HL-60 (cell line): ENCODE measurements around the gene COLEC11.
"Not testable (repeated sequence)": the region's sequence is repeated elsewhere in the genome, so short reads cannot be mapped to it uniquely, and the experiment has no call there.

Source experiments
- DNase-seq, 2 experiments: peaks; one replicate each; pipeline ENCODE4 v3.0.0-alpha.2; 2010 to 2020; ENCODE audit warnings: low read depth in 1 of 2, low spot score in 1 of 2
- H3K27ac ChIP-seq: fragments of 250-450 bp; sonication (Bioruptor Pico); replicated peaks from 2 replicates; pipeline ENCODE4 v1.5.1; 2020; ENCODE audit warnings: mild to moderate bottlenecking, moderate library complexity
- H3K27me3 ChIP-seq: fragments of 250-450 bp; sonication (Bioruptor Pico); 2 replicates; pipeline ENCODE4 v1.5.1; 2021; ENCODE audit warnings: mild to moderate bottlenecking, moderate library complexity; ENCODE audit not compliant: insufficient read depth, poor library complexity, severe bottlenecking
- H3K4me3 ChIP-seq: replicated peaks from 2 replicates; pipeline ENCODE4 v1.5.1; 2011; ENCODE audit warnings: mild to moderate bottlenecking, control low read depth, low read length; ENCODE audit not compliant: insufficient read depth
- CTCF ChIP-seq: IDR thresholded peaks from one replicate; pipeline ENCODE4 v1.5.1; 2011; ENCODE audit warnings: low read length, control low read depth, inconsistent platforms; ENCODE audit not compliant: insufficient read depth
- GABPA ChIP-seq: IDR thresholded peaks from 2 replicates; pipeline ENCODE4 v1.6.1; 2012; ENCODE audit warnings: low read depth
- POLR2AphosphoS5 ChIP-seq: IDR thresholded peaks from 2 replicates; pipeline ENCODE4 v1.6.1; 2012; ENCODE audit warnings: low read depth
- REST ChIP-seq: IDR thresholded peaks from 2 replicates; pipeline ENCODE4 v1.6.1; 2012; ENCODE audit warnings: low read depth; ENCODE audit not compliant: insufficient replicate concordance
- SPI1 ChIP-seq: IDR thresholded peaks from 2 replicates; pipeline ENCODE4 v1.6.1; 2012; ENCODE audit warnings: low read depth, mild to moderate bottlenecking, borderline replicate concordance

The COLEC11 gene

GRCh38 chr2:3606028-3606369 is 11.1 kb downstream of the COLEC11 start:
- H3K4me3 ChIP-seq: no peak overlapping the region

GRCh38 chr2:3606370-3607201 is 11.7 kb downstream of the COLEC11 start:
- TF ChIP-seq GABPA: no peak
- no peak for TF ChIP-seq CTCF
- TF ChIP-seq REST: no peak
- TF ChIP-seq POLR2AphosphoS5: no peak
- no peak for TF ChIP-seq SPI1
- H3K27ac ChIP-seq: no peak overlapping the region
- DNase-seq: no peak
- no peaks in the 10 kb centered on the region for H3K27me3 ChIP-seq
- H3K4me3 ChIP-seq: no peak overlapping the region

More at GRCh38 chr2:3606028-3606369, 11.1 kb downstream of the COLEC11 start:
- TF ChIP-seq REST: no peak
- Histone ChIP-seq H3K27me3 (no peaks in the 10 kb centered on the region), H3K27ac (no peak overlapping the region)
- DNase-seq: no peak

- TF ChIP-seq GABPA (no peak), REST (no peak), SPI1 (no peak), CTCF (no peak), POLR2AphosphoS5 (no peak)
- no peak for DNase-seq
- H3K27me3 ChIP-seq: no peaks in the 10 kb centered on the region
- no peak overlapping the region for H3K27ac ChIP-seq
- no peak overlapping the region for H3K4me3 ChIP-seq
These were observed 13.7 kb downstream of the COLEC11 start for GRCh38 chr2:3608373-3609278.

GRCh38 chr2:3609279-3609673 is 14.4 kb downstream of the COLEC11 start:
- H3K4me3 ChIP-seq, DNase-seq, H3K27ac ChIP-seq, H3K27me3 ChIP-seq: not testable (repeated sequence)
